ENCODE measurements around the gene PIK3R6. TPM values are rescaled to one million over a fixed set of nuclear protein-coding genes. Genes with fewer than 3 reads are reported as not detected.
A peak's percentile ranks its signal among the peaks of the same experiment; 100 is the strongest.

The PIK3R6 gene
- total and polyA plus RNA-seq, 2 of the 13 experiments (the other 11 are each of a cell fraction or from before 2014, with no cell fraction given) = not detected

GRCh38 chr17:8753136-8753975, 114.1 kb downstream of the PIK3R6 start:
- Histone ChIP-seq H3K4me3 (replicated peaks in 1 of 3; ENCODE audit: insufficient read depth in 1 of 3, low read depth in 2 of 3, low read length in 3 of 3) (no peak overlapping the region), H3K79me2 (ENCODE audit: insufficient read depth, low read length) (no peaks in the 10 kb centered on the region), H3K36me3 (replicated peaks in 1 of 2; ENCODE audit: control insufficient read depth in 1 of 2, insufficient read depth in 2 of 2, low read length in 2 of 2) (no peaks in the 10 kb centered on the region), H3K27ac (ENCODE audit: extremely low read length, insufficient read depth, low read length) (no peak overlapping the region), H4K20me1 (ENCODE audit: insufficient read depth, low read length) (no peaks in the 10 kb centered on the region), H2AFZ (ENCODE audit: low read length) (no peak overlapping the region), H3K4me1 (ENCODE audit: insufficient read depth, low read length) (no peaks in the 10 kb centered on the region), H3K9me3 (ENCODE audit: low read length) (no peaks in the 10 kb centered on the region), H3K27me3 (ENCODE audit: control insufficient read depth in 1 of 2, insufficient read depth in 2 of 2, low read length in 2 of 2) (peaks cover 8 to 47% of the 10 kb centered on the region in 2 experiments), H3K9ac (ENCODE audit: insufficient read depth, low read depth, low read length) (no peak overlapping the region), H3K4me2 (ENCODE audit: low read depth, low read length) (no peak overlapping the region)
- CTCF ChIA-PET (ENCODE audit: low intra/inter-chr PET ratio, low total read pairs) = interaction anchor here (0.9 to 1.1 kb wide), 2 partner anchors 32 to 142 kb away, joined by 4 to 6 read pairs; no protein-coding TSS in a partner anchor
- POLR2A ChIA-PET = no interaction called here
- in situ Hi-C loops (cut with HindIII; ENCODE audit: extremely low pct_ligation_motif_present, low pct_unique_long_range_greater_than_20kb) (no loop called here), intact Hi-C loops (cut with micrococcal nuclease; ENCODE audit: unreplicated experiment) (no loop called here)
- FAIRE-seq (no peak), ATAC-seq (no peak), DNase-seq (ENCODE audit: low spot score) (no peak)
- BruUV-seq (replicated peaks) = no TSS peak
- WGBS (ENCODE audit: low lambda C conversion rate) = 21% methylated on average over 10 of the region's 12 CpGs
- TF ChIP-seq CREB1 (IDR thresholded peaks at IDR 0.05) = peak; percentile 92
- no peak for TF ChIP-seq CREB1 (CRISPR knock-in tag; IDR thresholded peaks at IDR 0.05)
- TF ChIP-seq ZSCAN30 (CRISPR knock-in tag; IDR thresholded peaks at IDR 0.05) = no peak
- TF ChIP-seq SPEN (CRISPR knock-in tag; IDR thresholded peaks at IDR 0.05; ENCODE audit: low read depth) = no peak
- peak; percentile 98 for TF ChIP-seq ATF7 (IDR thresholded peaks at IDR 0.05)
- TF ChIP-seq ATF7 (CRISPR knock-in tag; IDR thresholded peaks at IDR 0.05) = no peak
- no peak for TF ChIP-seq ZBTB42 (CRISPR knock-in tag; IDR thresholded peaks at IDR 0.05)

Other genes with a start within 250 kb of the PIK3R6 start
- gene MYH10, start 236.9 kb downstream of the PIK3R6 start, total RNA-seq (2016; rRNA removed; fragmentation: Illumina TruSeq; extraction: Trizol) = 68.6 and 122 TPM in 2 replicates
- gene MYH10, start 236.9 kb downstream of the PIK3R6 start, polyA plus RNA-seq (2011; rRNA removed) = 43.4 and 44.1 TPM in 2 replicates
- not detected in 2 replicates for gene CCDC42, start 122.8 kb downstream of the PIK3R6 start, total RNA-seq (2016; rRNA removed; fragmentation: Illumina TruSeq; extraction: Trizol)
- not detected in 2 replicates for gene CCDC42, start 122.8 kb downstream of the PIK3R6 start, polyA plus RNA-seq (2011; rRNA removed)
- not detected in 2 replicates for gene SPDYE4, start 109.1 kb downstream of the PIK3R6 start, total RNA-seq (2016; rRNA removed; fragmentation: Illumina TruSeq; extraction: Trizol)
- not detected in 2 replicates for gene SPDYE4, start 109.1 kb downstream of the PIK3R6 start, polyA plus RNA-seq (2011; rRNA removed)
- gene MFSD6L, start 68.3 kb downstream of the PIK3R6 start, total RNA-seq (2016; rRNA removed; fragmentation: Illumina TruSeq; extraction: Trizol) = not detected in 2 replicates
- gene MFSD6L, start 68.3 kb downstream of the PIK3R6 start, polyA plus RNA-seq (2011; rRNA removed) = not detected in 2 replicates
- not detected in 2 replicates for gene PIK3R5, start 98.0 kb upstream of the PIK3R6 start, total RNA-seq (2016; rRNA removed; fragmentation: Illumina TruSeq; extraction: Trizol)
- not detected in 2 replicates for gene PIK3R5, start 98.0 kb upstream of the PIK3R6 start, polyA plus RNA-seq (2011; rRNA removed)
- gene NTN1, start 153.8 kb upstream of the PIK3R6 start, total RNA-seq (2016; rRNA removed; fragmentation: Illumina TruSeq; extraction: Trizol) = 0.04 TPM in 1 of 2 replicates, not detected in the other
- 0.03 and 0.05 TPM in 2 replicates for gene NTN1, start 153.8 kb upstream of the PIK3R6 start, polyA plus RNA-seq (2011; rRNA removed)

Data from HepG2 (cell line).